Activated CD4-positive, alpha-beta T cell treated with anti-CD3 and anti-CD28 coated beads, Interleukin-2, amount 10 ng/mL, durations not matched to agents 7 days and 5 days (primary cell): ENCODE data around the gene ABCA4. TPM values are rescaled to one million over a fixed set of nuclear protein-coding genes. Genes with fewer than 3 reads are reported as not detected.

Source experiments
- CTCF ChIA-PET: fragments of 350-600 bp; sonication (Branson Sonifier 250); formaldehyde crosslinking; loops from one replicate; lab custom pipeline; 2021; ENCODE audit warnings: antibody characterized with exemption; lab: Charles Lee
- POLR2A ChIA-PET: fragments of 350-600 bp; sonication (Branson Sonifier 250); formaldehyde crosslinking; loops from one replicate; lab custom pipeline; 2021; ENCODE audit warnings: antibody characterized with exemption; lab: Charles Lee
- DNase-seq: peaks from one replicate; pipeline ENCODE4 v3.0.0-alpha.2; 2020
- H3K27ac Mint-ChIP-seq: one replicate; pipeline ENCODE4 v1.8.0; 2021; ENCODE audit warnings: mild to moderate bottlenecking, moderate library complexity, mixed read lengths
- H3K27me3 Mint-ChIP-seq: one replicate; pipeline ENCODE4 v1.8.0; 2021; ENCODE audit warnings: mixed read lengths
- H3K36me3 Mint-ChIP-seq: one replicate; pipeline ENCODE4 v1.8.0; 2021; ENCODE audit warnings: low read depth, mixed read lengths
- H3K4me1 Mint-ChIP-seq: one replicate; pipeline ENCODE4 v1.8.0; 2021; ENCODE audit warnings: mixed read lengths
- H3K4me3 Mint-ChIP-seq: one replicate; pipeline ENCODE4 v1.8.0; 2021; ENCODE audit warnings: mild to moderate bottlenecking, moderate library complexity, mixed read lengths
- H3K9me3 Mint-ChIP-seq: one replicate; pipeline ENCODE4 v1.8.0; 2021; ENCODE audit warnings: mixed read lengths
- total RNA-seq, 2 experiments: library from RNA; stranded (reverse); gene quantifications; one replicate each; pipeline ENCODE4 v1.2.3, GENCODE V29; 2021

Gene ABCA4
- total RNA-seq, 2 experiments from 2014 or later = not detected

- Mint-ChIP-seq H3K36me3 (no peaks in the 10 kb centered on the region), H3K27me3 (peaks cover 6% of the 10 kb centered on the region), H3K27ac (no peak overlapping the region), H3K4me3 (no peak overlapping the region), H3K4me1 (peaks cover 7% of the 10 kb centered on the region), H3K9me3 (no peaks in the 10 kb centered on the region)
- ChIA-PET CTCF (interaction anchor here (1.2 to 1.6 kb wide), 3 partner anchors 8 to 14 kb away, joined by 3 to 4 read pairs (median 3); no protein-coding TSS in a partner anchor), POLR2A (no interaction called here)
- no peak for DNase-seq
These were observed 89.4 kb downstream of the ABCA4 start for GRCh38 chr1:94031591-94031990.

DNA sequence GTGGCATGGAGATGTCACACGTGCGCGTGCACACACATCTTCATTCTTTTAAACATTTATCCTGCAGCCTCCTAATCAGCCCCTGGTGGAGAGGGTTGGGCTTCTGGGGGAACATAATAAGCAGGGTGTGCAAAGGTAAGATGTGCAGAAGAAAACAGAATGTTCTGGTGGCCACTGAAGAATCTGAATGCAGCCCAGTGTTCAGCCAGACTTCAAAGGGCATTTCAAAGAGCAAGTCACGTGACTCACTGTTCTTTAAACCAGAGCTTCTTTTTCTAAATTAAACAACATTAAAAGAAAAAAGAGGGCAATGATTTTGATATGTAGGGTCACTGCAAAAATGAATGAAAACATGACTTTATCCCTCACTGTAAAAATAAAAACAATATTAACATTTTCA, 89.8 kb downstream of the ABCA4 start:
- POLR2A ChIA-PET = no interaction called here
- CTCF ChIA-PET = interaction anchor here (1.2 to 1.6 kb wide), 3 partner anchors 9 to 13 kb away, joined by 3 to 4 read pairs (median 3); no protein-coding TSS in a partner anchor
- Mint-ChIP-seq H3K9me3 (no peaks in the 10 kb centered on the region), H3K4me3 (no peak overlapping the region), H3K4me1 (peaks cover 7% of the 10 kb centered on the region), H3K36me3 (no peaks in the 10 kb centered on the region), H3K27me3 (peaks cover 6% of the 10 kb centered on the region), H3K27ac (no peak overlapping the region)
- DNase-seq = no peak

GRCh38 chr1:94029130-94029993, 91.6 kb downstream of the ABCA4 start:
- Mint-ChIP-seq H3K36me3 (no peaks in the 10 kb centered on the region), H3K27me3 (peaks cover 13% of the 10 kb centered on the region), H3K4me1 (peaks cover 2% of the 10 kb centered on the region), H3K27ac (no peak overlapping the region), H3K4me3 (no peak overlapping the region), H3K9me3 (no peaks in the 10 kb centered on the region)
- ChIA-PET POLR2A (interaction anchor here (0.6 kb wide), 1 partner anchor 467 kb away, joined by 3 read pairs; no protein-coding TSS in a partner anchor), CTCF (interaction anchor here (0.9 to 1.5 kb wide), 2 partner anchors 8 to 12 kb away, joined by 3 to 5 read pairs; no protein-coding TSS in a partner anchor)
- DNase-seq = no peak

- H3K27ac Mint-ChIP-seq = no peak overlapping the region
- H3K27me3 Mint-ChIP-seq = peaks cover 16% of the 10 kb centered on the region
- no peaks in the 10 kb centered on the region for H3K9me3 Mint-ChIP-seq
- H3K4me3 Mint-ChIP-seq = no peak overlapping the region
- DNase-seq = no peak
- H3K4me1 Mint-ChIP-seq = peaks cover 2% of the 10 kb centered on the region
- CTCF ChIA-PET = interaction anchor here (1.1 to 1.6 kb wide), 2 partner anchors 10 to 11 kb away, joined by 3 to 5 read pairs; no protein-coding TSS in a partner anchor
- no peaks in the 10 kb centered on the region for H3K36me3 Mint-ChIP-seq
- POLR2A ChIA-PET = no interaction called here
These were observed 93.0 kb downstream of the ABCA4 start for GRCh38 chr1:94027721-94028515.

DNA sequence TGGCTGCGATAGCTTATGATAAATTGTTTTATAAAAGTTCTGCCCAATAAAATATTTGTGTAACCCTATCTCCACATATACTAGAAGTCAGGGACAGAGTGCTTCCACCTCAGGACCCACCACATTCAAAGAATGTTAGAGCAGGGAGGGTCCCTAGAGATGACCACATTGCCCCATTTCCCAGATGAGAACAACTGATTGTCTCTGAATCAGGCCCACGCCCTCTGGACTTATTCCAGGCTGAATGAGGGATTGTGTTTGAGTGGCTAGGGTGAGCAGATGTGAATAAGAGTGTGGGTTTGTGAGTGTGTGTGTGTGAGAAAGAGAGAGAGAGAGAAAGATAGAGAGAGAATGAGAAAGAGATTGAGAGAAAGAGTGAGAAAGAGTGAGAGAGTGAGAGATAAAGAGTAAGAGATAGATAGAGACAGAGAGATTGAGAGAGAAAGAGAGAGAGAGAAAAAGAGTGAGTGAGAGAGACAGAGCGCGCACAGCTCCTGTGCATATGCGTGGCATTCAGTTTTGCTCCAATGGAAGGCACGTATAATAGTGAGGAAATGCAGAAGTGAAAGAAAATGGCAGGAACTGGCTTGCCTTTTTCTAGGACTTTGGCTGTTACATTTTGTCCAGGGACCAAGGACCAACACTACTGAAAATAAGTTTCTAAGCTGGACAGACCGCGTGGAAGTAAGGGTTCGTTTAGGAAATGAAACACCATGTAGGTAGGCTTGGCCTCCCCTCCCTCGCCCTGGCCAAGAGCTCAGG, 94.1 kb downstream of the ABCA4 start:
- Mint-ChIP-seq H3K9me3 (no peaks in the 10 kb centered on the region), H3K27me3 (peaks cover 16% of the 10 kb centered on the region), H3K4me1 (peaks cover 2% of the 10 kb centered on the region), H3K4me3 (no peak overlapping the region), H3K27ac (no peak overlapping the region), H3K36me3 (no peaks in the 10 kb centered on the region)
- ChIA-PET POLR2A (no interaction called here), CTCF (interaction anchor here (0.7 to 2.2 kb wide), 5 partner anchors 9 to 15 kb away, joined by 3 to 7 read pairs (median 3); no protein-coding TSS in a partner anchor)
- no peak for DNase-seq

- POLR2A ChIA-PET = no interaction called here
- H3K36me3 Mint-ChIP-seq = no peaks in the 10 kb centered on the region
- CTCF ChIA-PET = interaction anchor here (0.5 to 2.2 kb wide), 7 partner anchors 9 to 19 kb away, joined by 3 to 7 read pairs (median 3); no protein-coding TSS in a partner anchor
- peaks cover 16% of the 10 kb centered on the region for H3K27me3 Mint-ChIP-seq
- H3K9me3 Mint-ChIP-seq = no peaks in the 10 kb centered on the region
- H3K4me1 Mint-ChIP-seq = peaks cover 2% of the 10 kb centered on the region
- no peak for DNase-seq
- H3K27ac Mint-ChIP-seq = no peak overlapping the region
- no peak overlapping the region for H3K4me3 Mint-ChIP-seq
These were observed 95.3 kb downstream of the ABCA4 start for GRCh38 chr1:94025383-94026340.

DNA sequence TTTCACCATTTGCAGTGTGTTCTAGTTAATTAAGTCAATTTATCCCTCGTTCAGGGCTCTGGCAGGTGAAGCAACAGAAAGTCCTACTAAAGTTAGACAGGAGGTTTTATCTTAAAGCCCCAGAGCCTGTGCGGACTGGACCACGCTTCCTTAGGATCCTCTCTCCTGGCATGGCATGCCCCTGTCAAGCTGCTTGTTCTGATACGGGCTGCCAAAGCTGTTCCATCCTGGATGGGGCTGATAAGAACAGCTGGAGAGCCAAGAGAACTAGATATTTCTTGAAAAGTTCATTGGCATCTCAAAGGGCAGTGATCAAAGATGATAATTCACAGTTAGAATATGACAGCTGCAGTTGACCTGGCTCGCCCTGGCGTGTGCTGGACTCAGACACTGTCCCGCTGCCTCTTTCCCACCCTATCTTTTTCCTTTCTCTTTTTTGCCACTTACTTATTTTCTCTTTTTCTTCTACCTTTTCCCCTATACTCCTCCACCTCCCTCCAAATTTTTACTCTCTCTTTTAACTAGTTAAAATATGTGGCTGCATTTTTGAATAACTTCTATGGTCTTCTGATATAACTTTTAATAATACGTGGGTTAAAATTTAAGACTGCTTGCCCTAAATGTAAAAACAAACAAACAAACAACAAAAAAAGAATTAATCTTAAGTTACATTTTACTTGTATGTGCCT, 96.7 kb downstream of the ABCA4 start:
- POLR2A ChIA-PET = no interaction called here
- DNase-seq = no peak
- Mint-ChIP-seq H3K4me1 (peaks cover 2% of the 10 kb centered on the region), H3K27ac (no peak overlapping the region), H3K4me3 (no peak overlapping the region), H3K9me3 (no peaks in the 10 kb centered on the region), H3K27me3 (peaks cover 16% of the 10 kb centered on the region), H3K36me3 (no peaks in the 10 kb centered on the region)
- CTCF ChIA-PET = interaction anchor here (1.1 kb wide), 1 partner anchor 15 kb away, joined by 3 read pairs; no protein-coding TSS in a partner anchor

GRCh38 chr1:94022471-94023189, 98.3 kb downstream of the ABCA4 start:
- no peaks in the 10 kb centered on the region for H3K9me3 Mint-ChIP-seq
- ChIA-PET CTCF (interaction anchor here (0.9 to 2.0 kb wide), 3 partner anchors 11 to 17 kb away, joined by 3 to 6 read pairs (median 4); no protein-coding TSS in a partner anchor), POLR2A (no interaction called here)
- peaks cover 16% of the 10 kb centered on the region for H3K27me3 Mint-ChIP-seq
- H3K36me3 Mint-ChIP-seq = no peaks in the 10 kb centered on the region
- no peak overlapping the region for H3K27ac Mint-ChIP-seq
- H3K4me1 Mint-ChIP-seq = peaks cover 9% of the 10 kb centered on the region
- DNase-seq = no peak
- H3K4me3 Mint-ChIP-seq = no peak overlapping the region

DNA sequence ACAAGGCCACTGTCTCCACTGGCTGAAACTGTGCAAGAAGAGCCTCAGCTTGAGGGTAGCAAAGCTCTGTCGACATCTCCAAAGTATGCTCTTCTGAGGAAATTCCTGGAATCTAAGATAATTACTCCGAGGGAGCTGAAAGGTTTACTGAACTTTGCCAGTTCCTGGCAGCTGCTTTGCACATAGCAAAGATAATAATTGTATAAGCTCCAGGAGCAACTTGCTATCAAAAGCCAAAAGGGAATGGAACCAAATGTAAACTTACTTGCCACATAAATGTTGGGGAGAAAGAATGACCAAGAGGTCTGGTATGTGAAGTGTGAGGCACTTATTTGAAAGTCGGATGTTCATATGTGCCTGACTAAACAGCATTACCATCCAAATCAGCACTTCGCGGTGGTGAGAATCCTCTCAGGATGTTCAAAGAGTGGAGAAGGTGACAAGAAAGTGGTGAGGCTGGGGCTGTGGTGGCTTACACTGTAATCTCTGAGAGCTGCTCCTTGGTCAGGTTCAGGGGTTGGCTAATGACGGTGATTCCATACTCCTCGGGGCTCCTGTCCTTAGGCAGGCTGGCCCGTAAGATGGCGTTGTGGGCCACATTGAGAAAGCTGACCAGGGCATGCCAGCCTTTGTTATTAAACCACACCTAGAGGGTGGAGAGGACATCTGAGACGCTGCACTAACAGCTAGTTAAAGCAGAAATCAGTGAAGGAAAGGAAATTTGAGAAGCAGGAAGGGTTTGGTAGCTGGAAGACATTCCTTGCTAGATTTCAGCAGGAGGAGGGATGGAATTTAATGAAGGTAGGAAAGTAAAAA, 100.0 kb downstream of the ABCA4 start:
- H3K4me1 Mint-ChIP-seq = peaks cover 26% of the 10 kb centered on the region
- POLR2A ChIA-PET = no interaction called here
- H3K36me3 Mint-ChIP-seq = no peaks in the 10 kb centered on the region
- CTCF ChIA-PET = interaction anchor here (0.9 to 2.0 kb wide), 4 partner anchors 9 to 18 kb away, joined by 3 to 6 read pairs (median 4); no protein-coding TSS in a partner anchor
- no peak overlapping the region for H3K4me3 Mint-ChIP-seq
- peaks cover 16% of the 10 kb centered on the region for H3K27me3 Mint-ChIP-seq
- no peaks in the 10 kb centered on the region for H3K9me3 Mint-ChIP-seq
- H3K27ac Mint-ChIP-seq = no peak overlapping the region
- no peak for DNase-seq

GRCh38 chr1:94019327-94019726, 101.6 kb downstream of the ABCA4 start:
- no peak overlapping the region for H3K27ac Mint-ChIP-seq
- H3K9me3 Mint-ChIP-seq = no peaks in the 10 kb centered on the region
- H3K36me3 Mint-ChIP-seq = no peaks in the 10 kb centered on the region
- H3K4me3 Mint-ChIP-seq = no peak overlapping the region
- H3K27me3 Mint-ChIP-seq = peaks cover 2% of the 10 kb centered on the region
- peaks cover 28% of the 10 kb centered on the region for H3K4me1 Mint-ChIP-seq
- no peak for DNase-seq
- ChIA-PET POLR2A (no interaction called here), CTCF (no interaction called here)
